GM12878 (cell line): ENCODE measurements around the gene CHPT1. TPM values are rescaled to one million over a fixed set of nuclear protein-coding genes. Genes with fewer than 3 reads are reported as not detected.

Source experiments
- ATF2 ChIP-seq: IDR thresholded peaks from 2 replicates; pipeline ENCODE4 v1.6.1; 2012; ENCODE audit warnings: low read length, inconsistent platforms
- BCL11A ChIP-seq: IDR thresholded peaks from 2 replicates; pipeline ENCODE4 v1.6.1; 2011; ENCODE audit warnings: low read depth, low read length
- BHLHE40 ChIP-seq, 2 experiments: fragments of 450-650 bp in 1 of 2; IDR thresholded peaks; 2 replicates each; pipeline ENCODE4 v1.6.1; 2011 to 2017; ENCODE audit warnings: low read depth in 2 of 2, borderline replicate concordance in 1 of 2, improper control_type of control experiment in 1 of 2, low read length in 1 of 2, mild to moderate bottlenecking in 1 of 2
- EGR1 ChIP-seq, 2 experiments: IDR thresholded peaks; 1 replicate in 1 of 2; 2 replicates in 1 of 2; pipeline ENCODE4 v1.6.1; 2011 to 2012; ENCODE audit warnings: low read depth in 2 of 2, low read length in 2 of 2, borderline replicate concordance in 1 of 2, mild to moderate bottlenecking in 1 of 2, moderate library complexity in 1 of 2
- HDAC6 ChIP-seq: fragments of 200-600 bp; sonication (generic); IDR thresholded peaks from one replicate; pipeline ENCODE4 v1.8.0; 2017; ENCODE audit warnings: antibody characterized with exemption; ENCODE audit not compliant: unreplicated experiment
- IKZF1 ChIP-seq: fragments of 450-650 bp; conservative IDR thresholded peaks from 2 replicates; pipeline ENCODE4 v1.6.1; 2017; ENCODE audit warnings: antibody characterized with exemption, mild to moderate bottlenecking
- IRF4 ChIP-seq: IDR thresholded peaks from 2 replicates; pipeline ENCODE4 v1.6.1; 2011; ENCODE audit warnings: low read depth, low read length
- KDM1A ChIP-seq: fragments of 200-600 bp; sonication (generic); IDR thresholded peaks from 2 replicates; pipeline ENCODE4 v1.6.1; 2016; ENCODE audit warnings: borderline replicate concordance
- MYB ChIP-seq: fragments of 150-350 bp; IDR thresholded peaks from 2 replicates; pipeline ENCODE4 v1.6.1; 2014; ENCODE audit warnings: mild to moderate bottlenecking, low read depth, low read length, borderline replicate concordance
- NFXL1 ChIP-seq: fragments of 450-650 bp; IDR thresholded peaks from 2 replicates; pipeline ENCODE4 v1.6.1; 2017; ENCODE audit warnings: antibody characterized with exemption, mild to moderate bottlenecking, borderline replicate concordance
- NR2C2 ChIP-seq: IDR thresholded peaks from 2 replicates; pipeline ENCODE4 v1.6.1; 2011; ENCODE audit warnings: borderline replicate concordance, low read depth; ENCODE audit not compliant: control insufficient read depth, insufficient read length
- PAX5 ChIP-seq: IDR thresholded peaks from 2 replicates; pipeline ENCODE4 v1.6.1; 2011; ENCODE audit warnings: low read depth, low read length, borderline replicate concordance
- PBX3 ChIP-seq: IDR thresholded peaks from 2 replicates; pipeline ENCODE4 v1.6.1; 2011; ENCODE audit warnings: mild to moderate bottlenecking, low read depth, low read length, moderate library complexity; ENCODE audit not compliant: insufficient replicate concordance
- RAD21 ChIP-seq: IDR thresholded peaks from 2 replicates; pipeline ENCODE4 v1.6.1; 2011; ENCODE audit warnings: mild to moderate bottlenecking, low read depth, low read length, moderate library complexity; ENCODE audit not compliant: insufficient read depth
- RBBP5 ChIP-seq: fragments of 200-600 bp; sonication (generic); conservative IDR thresholded peaks from 2 replicates; pipeline ENCODE4 v1.6.1; 2016
- SIN3A ChIP-seq: IDR thresholded peaks from 2 replicates; pipeline ENCODE4 v1.6.1; 2012; ENCODE audit warnings: low read depth, low read length, improper control_type of control experiment
- SIX5 ChIP-seq: IDR thresholded peaks from 2 replicates; pipeline ENCODE4 v1.6.1; 2011; ENCODE audit warnings: mild to moderate bottlenecking, low read depth, low read length, moderate library complexity; ENCODE audit not compliant: severe bottlenecking
- STAT1 ChIP-seq: fragments of 450-650 bp; conservative IDR thresholded peaks from 2 replicates; pipeline ENCODE4 v1.6.1; 2014; ENCODE audit warnings: antibody characterized with exemption, mild to moderate bottlenecking
- STAT3 ChIP-seq: IDR thresholded peaks from 2 replicates; pipeline ENCODE4 v1.6.1; 2011; ENCODE audit warnings: low read depth, low read length, improper control_type of control experiment
- TARDBP ChIP-seq: IDR thresholded peaks from 2 replicates; pipeline ENCODE4 v1.6.1; 2016; ENCODE audit warnings: borderline replicate concordance
- TBL1XR1 ChIP-seq: IDR thresholded peaks from 2 replicates; pipeline ENCODE4 v1.6.1; 2012; ENCODE audit warnings: low read depth, low read length, improper control_type of control experiment
- TCF12 ChIP-seq: IDR thresholded peaks from 2 replicates; pipeline ENCODE4 v1.6.1; 2011; ENCODE audit warnings: low read depth, mild to moderate bottlenecking, low read length
- ZBTB40 ChIP-seq: fragments of 450-650 bp; IDR thresholded peaks from 2 replicates; pipeline ENCODE4 v1.6.1; 2016; ENCODE audit warnings: mild to moderate bottlenecking, moderate library complexity, borderline replicate concordance
- ZNF24 ChIP-seq: fragments of 450-650 bp; IDR thresholded peaks from 2 replicates; pipeline ENCODE4 v1.6.1; 2017; ENCODE audit warnings: antibody characterized with exemption, mild to moderate bottlenecking
- ZNF622 ChIP-seq: fragments of 450-650 bp; IDR thresholded peaks from 2 replicates; pipeline ENCODE4 v1.6.1; 2017; ENCODE audit warnings: mild to moderate bottlenecking, inconsistent platforms
- polyA plus RNA-seq, 11 experiments: library from polyadenylated mRNA; depleted of rRNA in 4 of 11; unstranded in 6 of 11; stranded (reverse) in 5 of 11; fragments of >200 nt; fragmentation: Nextera tagmentation in 4 of 11; fragmentation: Illumina TruSeq in 1 of 11; extraction: Ambion mirVana in 4 of 11; extraction: Trizol in 1 of 11; gene quantifications; 1 replicate in 1 of 11; 2 replicates in 10 of 11; pipeline versions ENCODE4 v1.2.1 to v1.2.3, GENCODE V29; 2011 to 2016; ENCODE audit warnings: inconsistent platforms in 2 of 11, missing spikeins in 2 of 11, low read depth in 1 of 11
- total RNA-seq, 4 experiments: library from RNA; depleted of rRNA in 3 of 4; stranded (reverse); fragments of >200 nt in 3 of 4; fragmentation: Illumina TruSeq in 1 of 4; extraction: Trizol in 1 of 4; gene quantifications; 2 replicates each; pipeline versions ENCODE4 v1.2.1 to v1.2.3, GENCODE V29; 2013 to 2021

The CHPT1 gene
- total and polyA plus RNA-seq, 10 of the 15 experiments (the other 5 are each of a cell fraction or from before 2014, with no cell fraction given) = 0.85 to 10.2 (median 3.9) TPM

GRCh38 chr12:101743724-101744472 lies 46.5 kb downstream of the CHPT1 start (continued):
- TF ChIP-seq ZBTB40 (no peak), ATF2 (peak; percentile 79), RAD21 (peak; percentile 56), IRF4 (no peak), NFXL1 (no peak), EGR1 (IDR thresholded peaks at IDR 0.05; ENCODE audit: borderline replicate concordance in 1 of 2, low read depth in 2 of 2, low read length in 2 of 2) (no peak), PAX5 (peak; percentile 76; the same call in 1 of the 2 replicates), STAT3 (no peak), MYB (no peak), HDAC6 (no peak), BHLHE40 (IDR thresholded peaks at IDR 0.05; ENCODE audit: borderline replicate concordance in 1 of 2, low read depth in 2 of 2, low read length in 1 of 2) (peak; percentile 59 to 78; a peak in 2 of 4 replicates), TCF12 (peak; percentile 96), PBX3 (no peak), TARDBP (no peak), RBBP5 (no peak), ZNF622 (no peak), KDM1A (no peak), IKZF1 (0 out of 2 replicates have a peak, but pooled peaks have one; percentile 20), BCL11A (peak; percentile 69), TBL1XR1 (no peak), NR2C2 (no peak), SIX5 (no peak), ZNF24 (no peak), SIN3A (no peak), STAT1 (no peak)
